ENCODE results near the gene KDM1A. TPM values are rescaled to one million over a fixed set of nuclear protein-coding genes. Genes with fewer than 3 reads are reported as not detected.

Gene KDM1A
- total and polyA plus RNA-seq, 2 of the 13 experiments (the other 11 are each of a cell fraction or from before 2014, with no cell fraction given), result 81.3 to 173 TPM

- TF ChIP-seq ZNF142 (CRISPR knock-in tag; IDR thresholded peaks at IDR 0.05) (no peak), ZNF687 (CRISPR knock-in tag; IDR thresholded peaks at IDR 0.05) (no peak), SP1 (IDR thresholded peaks at IDR 0.05) (no peak), SP1 (CRISPR knock-in tag; IDR thresholded peaks at IDR 0.05) (no peak), ZNF143 (CRISPR knock-in tag; IDR thresholded peaks at IDR 0.05) (no peak), NFATC3 (CRISPR knock-in tag; IDR thresholded peaks at IDR 0.05) (no peak), HNF4A (CRISPR knock-in tag; IDR thresholded peaks at IDR 0.05) (peak; percentile 63), KAT2B (IDR thresholded peaks at IDR 0.05; ENCODE audit: borderline replicate concordance, low read depth, low read length) (no peak), NRL (CRISPR knock-in tag; IDR thresholded peaks at IDR 0.05; ENCODE audit: borderline replicate concordance) (no peak), KLF6 (CRISPR knock-in tag; IDR thresholded peaks at IDR 0.05) (no peak), ZNF253 (CRISPR knock-in tag; IDR thresholded peaks at IDR 0.05; ENCODE audit: borderline replicate concordance) (no peak), ZNF782 (CRISPR knock-in tag; IDR thresholded peaks at IDR 0.05; ENCODE audit: borderline replicate concordance) (no peak), RFX1 (IDR thresholded peaks at IDR 0.05) (no peak), ZNF576 (CRISPR knock-in tag; IDR thresholded peaks at IDR 0.05) (no peak)
- TF ChIP-seq, protein P1, sequence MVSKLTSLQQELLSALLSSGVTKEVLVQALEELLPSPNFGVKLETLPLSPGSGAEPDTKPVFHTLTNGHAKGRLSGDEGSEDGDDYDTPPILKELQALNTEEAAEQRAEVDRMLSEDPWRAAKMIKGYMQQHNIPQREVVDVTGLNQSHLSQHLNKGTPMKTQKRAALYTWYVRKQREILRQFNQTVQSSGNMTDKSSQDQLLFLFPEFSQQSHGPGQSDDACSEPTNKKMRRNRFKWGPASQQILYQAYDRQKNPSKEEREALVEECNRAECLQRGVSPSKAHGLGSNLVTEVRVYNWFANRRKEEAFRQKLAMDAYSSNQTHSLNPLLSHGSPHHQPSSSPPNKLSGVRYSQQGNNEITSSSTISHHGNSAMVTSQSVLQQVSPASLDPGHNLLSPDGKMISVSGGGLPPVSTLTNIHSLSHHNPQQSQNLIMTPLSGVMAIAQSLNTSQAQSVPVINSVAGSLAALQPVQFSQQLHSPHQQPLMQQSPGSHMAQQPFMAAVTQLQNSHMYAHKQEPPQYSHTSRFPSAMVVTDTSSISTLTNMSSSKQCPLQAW (CRISPR knock-in tag; IDR thresholded peaks at IDR 0.05), result peak; percentile 64; the same call in 1 of the 2 replicates
- TF ChIP-seq, protein P2, sequence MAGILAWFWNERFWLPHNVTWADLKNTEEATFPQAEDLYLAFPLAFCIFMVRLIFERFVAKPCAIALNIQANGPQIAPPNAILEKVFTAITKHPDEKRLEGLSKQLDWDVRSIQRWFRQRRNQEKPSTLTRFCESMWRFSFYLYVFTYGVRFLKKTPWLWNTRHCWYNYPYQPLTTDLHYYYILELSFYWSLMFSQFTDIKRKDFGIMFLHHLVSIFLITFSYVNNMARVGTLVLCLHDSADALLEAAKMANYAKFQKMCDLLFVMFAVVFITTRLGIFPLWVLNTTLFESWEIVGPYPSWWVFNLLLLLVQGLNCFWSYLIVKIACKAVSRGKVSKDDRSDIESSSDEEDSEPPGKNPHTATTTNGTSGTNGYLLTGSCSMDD (CRISPR knock-in tag; IDR thresholded peaks at IDR 0.05), result no peak
These were observed 104.3 kb downstream of the KDM1A start (continued) for GRCh38 chr1:23123528-23123927.

Data from HepG2 (cell line).